Uterus (tissue), 2 donors: ENCODE measurements around the gene TMEM175.

Experiments used
- POLR2A ChIP-seq, 2 donors: fragments of 450-650 bp; IDR thresholded peaks; one replicate each; pipeline ENCODE4 v1.6.1; 2016; ENCODE audit warnings: antibody characterized with exemption in 2 of 2, mild to moderate bottlenecking in 1 of 2, moderate library complexity in 1 of 2
- TF ChIP-seq, protein P1 (sequence below), 4 experiments: fragments of 200-600 bp in 2 of 4; fragments of 450-650 bp in 2 of 4; sonication (generic) in 2 of 4; IDR thresholded peaks; one replicate each; pipeline ENCODE4 v1.5.1; 2016 to 2019; ENCODE audit warnings: antibody characterized with exemption in 4 of 4, mild to moderate bottlenecking in 2 of 4, moderate library complexity in 1 of 4

GRCh38 chr4:884259-884658 lies 48.0 kb upstream of the TMEM175 start:
- TF ChIP-seq, protein P1, sequence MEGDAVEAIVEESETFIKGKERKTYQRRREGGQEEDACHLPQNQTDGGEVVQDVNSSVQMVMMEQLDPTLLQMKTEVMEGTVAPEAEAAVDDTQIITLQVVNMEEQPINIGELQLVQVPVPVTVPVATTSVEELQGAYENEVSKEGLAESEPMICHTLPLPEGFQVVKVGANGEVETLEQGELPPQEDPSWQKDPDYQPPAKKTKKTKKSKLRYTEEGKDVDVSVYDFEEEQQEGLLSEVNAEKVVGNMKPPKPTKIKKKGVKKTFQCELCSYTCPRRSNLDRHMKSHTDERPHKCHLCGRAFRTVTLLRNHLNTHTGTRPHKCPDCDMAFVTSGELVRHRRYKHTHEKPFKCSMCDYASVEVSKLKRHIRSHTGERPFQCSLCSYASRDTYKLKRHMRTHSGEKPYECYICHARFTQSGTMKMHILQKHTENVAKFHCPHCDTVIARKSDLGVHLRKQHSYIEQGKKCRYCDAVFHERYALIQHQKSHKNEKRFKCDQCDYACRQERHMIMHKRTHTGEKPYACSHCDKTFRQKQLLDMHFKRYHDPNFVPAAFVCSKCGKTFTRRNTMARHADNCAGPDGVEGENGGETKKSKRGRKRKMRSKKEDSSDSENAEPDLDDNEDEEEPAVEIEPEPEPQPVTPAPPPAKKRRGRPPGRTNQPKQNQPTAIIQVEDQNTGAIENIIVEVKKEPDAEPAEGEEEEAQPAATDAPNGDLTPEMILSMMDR (IDR thresholded peaks at IDR 0.05) = no peak
- no peak for TF ChIP-seq POLR2A (IDR thresholded peaks at IDR 0.05)
